A673 (cell line): ENCODE results near the gene SDHC.

ENCODE experiments used
- EZH2 ChIP-seq: fragments of 200-600 bp; sonication (generic); IDR thresholded peaks from 2 replicates; pipeline ENCODE4 v1.6.1; 2017; ENCODE audit warnings: borderline replicate concordance, low read depth, mild to moderate bottlenecking, mixed read lengths, antibody characterized with exemption, low read length; ENCODE audit not compliant: poor library complexity, severe bottlenecking
- TF ChIP-seq, protein P1 (sequence below): fragments of 300-800, 200-600 bp; sonication (generic); conservative IDR thresholded peaks from 2 replicates; pipeline ENCODE4 v1.5.1; 2017; ENCODE audit warnings: low read depth, mild to moderate bottlenecking, antibody characterized with exemption, low read length, moderate library complexity, mixed read lengths

DNA sequence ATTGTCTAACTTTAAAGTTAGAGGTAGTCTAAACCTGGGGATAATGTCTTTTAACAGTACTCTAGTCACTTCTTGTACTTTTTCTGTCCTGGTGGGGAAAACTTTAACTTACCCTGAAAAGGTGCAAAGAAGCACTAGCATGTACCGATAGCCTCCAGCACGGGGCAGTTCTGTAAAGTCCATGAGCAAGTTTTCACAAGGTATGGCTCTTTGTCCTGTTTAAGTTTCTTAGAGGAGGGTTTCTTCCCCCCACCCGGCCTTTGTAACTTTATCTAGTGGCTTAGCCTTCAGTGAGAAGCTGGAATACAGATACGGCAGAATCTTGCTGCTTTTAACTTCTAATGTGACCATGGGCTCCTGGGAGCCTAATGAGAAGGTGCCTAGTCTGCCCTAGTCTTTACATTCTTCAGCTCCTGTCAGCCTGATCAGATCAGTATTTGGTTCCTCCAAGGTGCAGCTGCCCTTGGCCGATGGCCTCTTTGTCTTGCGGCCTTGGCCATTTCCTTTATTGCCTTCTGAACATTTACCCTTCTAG is 93.3 kb downstream of the SDHC start:
- no peak for TF ChIP-seq EZH2
- TF ChIP-seq, protein P1, sequence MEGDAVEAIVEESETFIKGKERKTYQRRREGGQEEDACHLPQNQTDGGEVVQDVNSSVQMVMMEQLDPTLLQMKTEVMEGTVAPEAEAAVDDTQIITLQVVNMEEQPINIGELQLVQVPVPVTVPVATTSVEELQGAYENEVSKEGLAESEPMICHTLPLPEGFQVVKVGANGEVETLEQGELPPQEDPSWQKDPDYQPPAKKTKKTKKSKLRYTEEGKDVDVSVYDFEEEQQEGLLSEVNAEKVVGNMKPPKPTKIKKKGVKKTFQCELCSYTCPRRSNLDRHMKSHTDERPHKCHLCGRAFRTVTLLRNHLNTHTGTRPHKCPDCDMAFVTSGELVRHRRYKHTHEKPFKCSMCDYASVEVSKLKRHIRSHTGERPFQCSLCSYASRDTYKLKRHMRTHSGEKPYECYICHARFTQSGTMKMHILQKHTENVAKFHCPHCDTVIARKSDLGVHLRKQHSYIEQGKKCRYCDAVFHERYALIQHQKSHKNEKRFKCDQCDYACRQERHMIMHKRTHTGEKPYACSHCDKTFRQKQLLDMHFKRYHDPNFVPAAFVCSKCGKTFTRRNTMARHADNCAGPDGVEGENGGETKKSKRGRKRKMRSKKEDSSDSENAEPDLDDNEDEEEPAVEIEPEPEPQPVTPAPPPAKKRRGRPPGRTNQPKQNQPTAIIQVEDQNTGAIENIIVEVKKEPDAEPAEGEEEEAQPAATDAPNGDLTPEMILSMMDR: no peak
